Astrocyte (in vitro differentiated cells and primary cell): ENCODE measurements around the gene STYX. TPM values are rescaled to one million over a fixed set of nuclear protein-coding genes. Genes with fewer than 3 reads are reported as not detected.
"Not testable (repeated sequence)": the region's sequence is repeated elsewhere in the genome, so short reads cannot be mapped to it uniquely, and the experiment has no call there.

Experiments used
- DNase-seq: peaks from one replicate; pipeline ENCODE4 v3.0.0-alpha.2; 2010; ENCODE audit warnings: low read depth
- FAIRE-seq: peaks from 2 replicates; lab custom pipeline; 2011; peaks lifted over from hg19 to GRCh38; lab: Jason Lieb, UNC
- H2AFZ ChIP-seq: 2 replicates; pipeline ENCODE4 v1.6.0; 2012; ENCODE audit warnings: low read depth, low read length, inconsistent platforms
- H3K27ac ChIP-seq: 2 replicates; pipeline ENCODE4 v1.5.1; 2011; ENCODE audit warnings: low read depth, low read length, inconsistent platforms
- H3K27me3 ChIP-seq: 2 replicates; pipeline ENCODE4 v1.6.0; 2011; ENCODE audit warnings: low read length, inconsistent platforms; ENCODE audit not compliant: insufficient read depth
- H3K36me3 ChIP-seq: 2 replicates; pipeline ENCODE4 v1.5.1; 2011; ENCODE audit warnings: low read length, inconsistent platforms; ENCODE audit not compliant: insufficient read depth
- H3K4me1 ChIP-seq: 2 replicates; pipeline ENCODE4 v1.5.1; 2011; ENCODE audit warnings: low read length, inconsistent platforms; ENCODE audit not compliant: insufficient read depth
- H3K4me2 ChIP-seq: 2 replicates; pipeline ENCODE4 v1.6.0; 2012; ENCODE audit warnings: low read length, inconsistent platforms
- H3K4me3 ChIP-seq: 2 replicates; pipeline ENCODE4 v1.5.1; 2011; ENCODE audit warnings: low read depth, mild to moderate bottlenecking, low read length, inconsistent platforms; ENCODE audit not compliant: insufficient read depth
- H3K79me2 ChIP-seq: 2 replicates; pipeline ENCODE4 v1.6.0; 2012; ENCODE audit warnings: mild to moderate bottlenecking, low read length, inconsistent platforms; ENCODE audit not compliant: insufficient read depth
- H3K9ac ChIP-seq: 2 replicates; pipeline ENCODE4 v1.6.0; 2012; ENCODE audit warnings: mild to moderate bottlenecking, low read length, inconsistent platforms
- H3K9me3 ChIP-seq: 2 replicates; pipeline ENCODE4 v1.5.1; 2012; ENCODE audit warnings: low read depth, mild to moderate bottlenecking, low read length, inconsistent platforms; ENCODE audit not compliant: insufficient read depth
- H4K20me1 ChIP-seq: 2 replicates; pipeline ENCODE4 v1.6.0; 2012; ENCODE audit warnings: low read length, inconsistent platforms; ENCODE audit not compliant: insufficient read depth
- H3K27ac Mint-ChIP-seq: one replicate; pipeline ENCODE4 v1.8.0; 2021; ENCODE audit warnings: mild to moderate bottlenecking, mixed read lengths; ENCODE audit not compliant: unreplicated experiment
- H3K27me3 Mint-ChIP-seq: one replicate; pipeline ENCODE4 v1.8.0; 2021; ENCODE audit warnings: low read depth, mixed read lengths; ENCODE audit not compliant: unreplicated experiment
- H3K36me3 Mint-ChIP-seq: one replicate; pipeline ENCODE4 v1.8.0; 2021; ENCODE audit warnings: low read depth, mixed read lengths; ENCODE audit not compliant: unreplicated experiment
- H3K4me1 Mint-ChIP-seq: one replicate; pipeline ENCODE4 v1.8.0; 2021; ENCODE audit warnings: low read depth, mixed read lengths; ENCODE audit not compliant: unreplicated experiment
- H3K4me3 Mint-ChIP-seq: one replicate; pipeline ENCODE4 v1.8.0; 2021; ENCODE audit warnings: mild to moderate bottlenecking, moderate library complexity, mixed read lengths; ENCODE audit not compliant: unreplicated experiment
- H3K9me3 Mint-ChIP-seq: one replicate; pipeline ENCODE4 v1.8.0; 2021; ENCODE audit warnings: mild to moderate bottlenecking, mixed read lengths; ENCODE audit not compliant: unreplicated experiment
- EZH2 ChIP-seq: IDR thresholded peaks from 2 replicates; pipeline ENCODE4 v1.6.1; 2012; ENCODE audit warnings: mild to moderate bottlenecking, low read length, inconsistent platforms; ENCODE audit not compliant: insufficient read depth
- total RNA-seq: library from RNA; stranded (reverse); gene quantifications from 2 replicates; pipeline ENCODE4 v1.2.1, GENCODE V29; 2021
- TF ChIP-seq, protein P1 (sequence below): IDR thresholded peaks from 2 replicates; pipeline ENCODE4 v1.5.1; 2011; ENCODE audit warnings: low read depth, mild to moderate bottlenecking, inconsistent platforms, low read length, moderate library complexity; ENCODE audit not compliant: insufficient read depth

The STYX gene
- total RNA-seq, 1 donor from 2014 or later = 26.3 TPM

DNA sequence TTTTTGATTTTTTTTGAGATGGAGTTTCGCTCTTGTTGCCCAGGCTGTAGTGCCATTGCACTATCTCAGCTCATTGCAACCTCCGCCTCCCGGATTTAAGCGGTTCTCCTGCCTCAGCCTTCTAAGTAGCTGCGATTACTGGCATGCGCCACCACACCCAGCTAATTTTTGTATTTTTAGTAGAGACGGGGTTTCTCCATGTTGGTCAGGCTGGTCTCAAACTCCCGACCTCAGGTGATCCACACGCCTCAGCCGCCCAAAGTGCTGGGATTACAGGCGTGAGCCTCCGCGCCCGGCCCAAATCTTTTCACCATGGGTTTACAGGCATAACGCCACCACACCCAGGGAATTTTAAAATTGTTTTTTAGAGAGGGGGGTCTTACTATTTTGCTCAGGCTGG, 931 bp upstream of the STYX start:
- H3K4me1 Mint-ChIP-seq, H3K4me1 ChIP-seq, H3K9me3 Mint-ChIP-seq, H3K27me3 Mint-ChIP-seq, H4K20me1 ChIP-seq, H3K4me3 ChIP-seq, H3K9me3 ChIP-seq, H3K4me2 ChIP-seq, H3K27me3 ChIP-seq, H3K36me3 Mint-ChIP-seq, DNase-seq, FAIRE-seq, H2AFZ ChIP-seq, H3K9ac ChIP-seq: not testable (repeated sequence)
- H3K27ac ChIP-seq = peak overlapping the region; percentile 60
- H3K4me3 Mint-ChIP-seq = peak overlapping the region; percentile 73
- H3K36me3 ChIP-seq = peaks cover 33% of the 10 kb centered on the region
- H3K79me2 ChIP-seq = peaks cover 44% of the 10 kb centered on the region
- peak overlapping the region; percentile 83 for H3K27ac Mint-ChIP-seq

DNA sequence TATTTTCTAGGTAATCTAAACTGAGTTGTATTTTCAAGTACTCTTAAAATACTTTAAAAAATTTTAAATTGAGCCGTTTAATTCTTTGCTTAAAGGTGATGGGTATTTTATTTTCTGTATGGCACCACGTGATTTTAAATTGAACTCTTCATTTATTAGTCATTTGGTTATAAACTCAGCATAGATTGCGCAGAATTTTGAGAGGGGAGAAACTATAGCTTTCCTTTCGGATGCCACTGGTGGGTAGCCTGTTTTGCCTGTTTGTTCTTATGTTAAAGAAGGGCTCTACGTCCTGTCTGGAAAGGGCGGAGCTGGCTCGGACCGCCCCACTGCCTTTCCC, 411 bp upstream of the STYX start:
- H3K79me2 ChIP-seq = peaks cover 42% of the 10 kb centered on the region
- Mint-ChIP-seq H3K9me3 (no peaks in the 10 kb centered on the region), H3K27me3 (no peaks in the 10 kb centered on the region), H3K4me3 (peak overlapping the region; percentile 97), H3K36me3 (peaks cover 9% of the 10 kb centered on the region), H3K4me1 (peaks cover 5% of the 10 kb centered on the region), H3K27ac (peak overlapping the region; percentile 85)
- FAIRE-seq (no peak), DNase-seq (no peak)
- H3K27me3 ChIP-seq = no peaks in the 10 kb centered on the region
- no peak for TF ChIP-seq EZH2
- TF ChIP-seq, protein P1, sequence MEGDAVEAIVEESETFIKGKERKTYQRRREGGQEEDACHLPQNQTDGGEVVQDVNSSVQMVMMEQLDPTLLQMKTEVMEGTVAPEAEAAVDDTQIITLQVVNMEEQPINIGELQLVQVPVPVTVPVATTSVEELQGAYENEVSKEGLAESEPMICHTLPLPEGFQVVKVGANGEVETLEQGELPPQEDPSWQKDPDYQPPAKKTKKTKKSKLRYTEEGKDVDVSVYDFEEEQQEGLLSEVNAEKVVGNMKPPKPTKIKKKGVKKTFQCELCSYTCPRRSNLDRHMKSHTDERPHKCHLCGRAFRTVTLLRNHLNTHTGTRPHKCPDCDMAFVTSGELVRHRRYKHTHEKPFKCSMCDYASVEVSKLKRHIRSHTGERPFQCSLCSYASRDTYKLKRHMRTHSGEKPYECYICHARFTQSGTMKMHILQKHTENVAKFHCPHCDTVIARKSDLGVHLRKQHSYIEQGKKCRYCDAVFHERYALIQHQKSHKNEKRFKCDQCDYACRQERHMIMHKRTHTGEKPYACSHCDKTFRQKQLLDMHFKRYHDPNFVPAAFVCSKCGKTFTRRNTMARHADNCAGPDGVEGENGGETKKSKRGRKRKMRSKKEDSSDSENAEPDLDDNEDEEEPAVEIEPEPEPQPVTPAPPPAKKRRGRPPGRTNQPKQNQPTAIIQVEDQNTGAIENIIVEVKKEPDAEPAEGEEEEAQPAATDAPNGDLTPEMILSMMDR = no peak
- H4K20me1 ChIP-seq = peaks cover 4% of the 10 kb centered on the region
- no peaks in the 10 kb centered on the region for H3K4me1 ChIP-seq
- peak overlapping the region; percentile 84 for H3K4me2 ChIP-seq
- peak overlapping the region; percentile 62 for H3K9ac ChIP-seq
- H3K36me3 ChIP-seq = peaks cover 27% of the 10 kb centered on the region
- H3K9me3 ChIP-seq = no peaks in the 10 kb centered on the region
- H2AFZ ChIP-seq = peak overlapping the region; percentile 56
- peak overlapping the region; percentile 49 for H3K4me3 ChIP-seq
- peak overlapping the region; percentile 60 for H3K27ac ChIP-seq

DNA sequence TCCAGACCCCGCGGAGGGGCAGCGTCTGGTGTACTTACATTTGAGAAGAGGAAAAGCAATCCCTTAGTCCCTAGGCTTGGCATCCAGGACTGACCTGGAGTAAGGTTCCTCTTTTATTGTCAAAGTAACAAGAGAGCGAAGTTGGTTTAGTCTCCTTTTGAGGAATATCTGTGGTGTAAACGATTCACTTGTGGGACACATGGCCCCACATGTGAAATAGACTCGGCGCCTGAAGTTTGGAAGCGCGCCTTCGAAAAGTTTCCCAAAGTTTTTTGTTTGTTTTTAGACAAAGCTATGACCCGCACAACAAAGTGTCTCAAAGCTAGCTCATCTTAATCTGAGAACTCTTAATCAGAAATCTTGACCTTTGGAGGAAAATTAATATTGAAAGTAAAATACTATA, 744 bp downstream of the STYX start:
- Mint-ChIP-seq H3K27me3 (no peaks in the 10 kb centered on the region), H3K4me1 (peaks cover 10% of the 10 kb centered on the region), H3K9me3 (no peaks in the 10 kb centered on the region), H3K4me3 (peak overlapping the region; percentile 97), H3K36me3 (peaks cover 11% of the 10 kb centered on the region), H3K27ac (peak overlapping the region; percentile 73)
- TF ChIP-seq EZH2 = no peak
- TF ChIP-seq, protein P1 = no peak
- Histone ChIP-seq H4K20me1 (no peaks in the 10 kb centered on the region), H3K4me1 (no peaks in the 10 kb centered on the region), H3K4me3 (peak overlapping the region; percentile 94), H3K9me3 (no peaks in the 10 kb centered on the region), H3K9ac (peak overlapping the region; percentile 94), H3K36me3 (peaks cover 16% of the 10 kb centered on the region), H3K79me2 (peaks cover 39% of the 10 kb centered on the region), H3K27me3 (no peaks in the 10 kb centered on the region), H2AFZ (peak overlapping the region; percentile 97), H3K4me2 (peak overlapping the region; percentile 96), H3K27ac (peak overlapping the region; percentile 86)
- DNase-seq (peak; percentile 14), FAIRE-seq (no peak)
